HCT116 (cell line): ENCODE results near the gene HSPBAP1. TPM values are rescaled to one million over a fixed set of nuclear protein-coding genes. Genes with fewer than 3 reads are reported as not detected.

Experiments used
- ATAC-seq: fragments of 200-7000 bp; cut with Tn5 transposase; 2 replicates; pipeline ENCODE4 v1.9.1; 2020; ENCODE audit warnings: mild to moderate bottlenecking, moderate library complexity
- BruUV-seq: library from RNA; stranded (reverse); fragments of 400-500 nt; replicated peaks from 2 replicates; lab custom pipeline; 2021; lab: Mats Ljungman, UMichigan
- CTCF ChIA-PET: fragments of 300-600 bp; sonication (Branson Sonifier 250); formaldehyde crosslinking; loops from one replicate; lab custom pipeline; 2021; ENCODE audit warnings: antibody characterized with exemption; lab: Charles Lee
- POLR2A ChIA-PET: fragments of 300-600, 350-600 bp; sonication (Branson Sonifier 250); formaldehyde crosslinking; loops from one replicate; lab custom pipeline; 2021; ENCODE audit warnings: antibody characterized with exemption; lab: Charles Lee
- RAD21 ChIA-PET, 2 experiments: fragments of 300-600 bp; sonication (Branson Sonifier 250); formaldehyde crosslinking; loops; one replicate each; lab custom pipeline; 2023; ENCODE audit warnings: low total read pairs in 2 of 2; ENCODE audit not compliant: uncharacterized antibody in 2 of 2, unreplicated experiment in 2 of 2, low non-redundant PET in 1 of 2; lab: Charles Lee
- DNase-seq: peaks from one replicate; pipeline ENCODE4 v3.0.0-alpha.2; 2010; ENCODE audit warnings: low read depth, low spot score
- H2AFZ ChIP-seq: fragments of 200-600 bp; shearing (Covaris generic), sonication (generic); 2 replicates; pipeline ENCODE4 v1.6.1; 2017; ENCODE audit warnings: low read depth, mixed run types, mixed read lengths, antibody characterized with exemption, low read length; ENCODE audit not compliant: poor library complexity, severe bottlenecking
- H3K27ac ChIP-seq: 2 replicates; pipeline ENCODE4 v1.5.1; 2012; ENCODE audit warnings: low read depth, low read length
- H3K27me3 ChIP-seq: fragments of 200-600 bp; sonication (generic); 2 replicates; pipeline ENCODE4 v1.6.1; 2016; ENCODE audit warnings: mixed run types, low read length, mixed read lengths; ENCODE audit not compliant: insufficient read depth
- H3K36me3 ChIP-seq, 2 experiments: fragments of 200-500 bp in 1 of 2; fragments of 200-600 bp in 1 of 2; sonication (Bioruptor generic) in 1 of 2; sonication (generic) in 1 of 2; 2 replicates each; pipeline versions ENCODE4 v1.5.1 to v1.6.1; 2014 to 2016; ENCODE audit warnings: low read length in 2 of 2, inconsistent platforms in 1 of 2, mixed read lengths in 1 of 2, mixed run types in 1 of 2; ENCODE audit not compliant: insufficient read depth in 2 of 2, control insufficient read depth in 1 of 2
- H3K4me1 ChIP-seq, 2 experiments: fragments of 200-600 bp in 1 of 2; sonication (generic) in 1 of 2; 2 replicates each; pipeline versions ENCODE4 v1.5.1 to v1.6.1; 2012 to 2017; ENCODE audit warnings: low read length in 2 of 2, inconsistent platforms in 1 of 2, mild to moderate bottlenecking in 1 of 2, mixed read lengths in 1 of 2, mixed run types in 1 of 2, moderate library complexity in 1 of 2; ENCODE audit not compliant: insufficient read depth in 2 of 2, control insufficient read depth in 1 of 2
- H3K4me2 ChIP-seq: fragments of 200-600 bp; sonication (generic); 2 replicates; pipeline ENCODE4 v1.6.1; 2017; ENCODE audit warnings: mixed run types, low read length, mixed read lengths
- H3K4me3 ChIP-seq, 2 experiments: fragments of 200-600 bp in 1 of 2; sonication (generic) in 1 of 2; replicated peaks in 1 of 2; 2 replicates each; pipeline ENCODE4 v1.5.1; 2011 to 2016; ENCODE audit warnings: low read length in 2 of 2, control low read depth in 1 of 2, low read depth in 1 of 2, mild to moderate bottlenecking in 1 of 2, mixed read lengths in 1 of 2, mixed run types in 1 of 2
- H3K79me2 ChIP-seq: fragments of 200-600 bp; sonication (generic); 2 replicates; pipeline ENCODE4 v1.6.1; 2017; ENCODE audit warnings: mild to moderate bottlenecking, mixed run types, low read length, moderate library complexity, mixed read lengths; ENCODE audit not compliant: insufficient read depth
- H3K9ac ChIP-seq: fragments of 200-600 bp; sonication (generic); 2 replicates; pipeline ENCODE4 v1.6.1; 2016; ENCODE audit warnings: low read length, mixed read lengths
- H3K9me2 ChIP-seq: fragments of 200-600 bp; sonication (generic), shearing (Covaris generic); 2 replicates; pipeline ENCODE4 v1.6.1; 2017; ENCODE audit warnings: mixed run types, mild to moderate bottlenecking, moderate library complexity; ENCODE audit not compliant: insufficient read depth
- H3K9me3 ChIP-seq, 2 experiments: fragments of 200-500 bp in 1 of 2; fragments of 200-600 bp in 1 of 2; sonication (Bioruptor generic) in 1 of 2; sonication (generic) in 1 of 2; 2 replicates each; pipeline ENCODE4 v1.6.1; 2014 to 2017; ENCODE audit warnings: low read length in 2 of 2, mixed read lengths in 2 of 2, inconsistent platforms in 1 of 2, low read depth in 1 of 2, mild to moderate bottlenecking in 1 of 2, mixed run types in 1 of 2, moderate library complexity in 1 of 2; ENCODE audit not compliant: control insufficient read depth in 1 of 2, insufficient read depth in 1 of 2
- H4K20me1 ChIP-seq: fragments of 200-600 bp; sonication (generic), shearing (Covaris generic); 2 replicates; pipeline ENCODE4 v1.6.1; 2017; ENCODE audit warnings: mixed run types, mild to moderate bottlenecking, moderate library complexity; ENCODE audit not compliant: insufficient read depth
- ATF3 ChIP-seq: IDR thresholded peaks from 2 replicates; pipeline ENCODE4 v1.6.1; 2012
- CBX3 ChIP-seq: IDR thresholded peaks from 2 replicates; pipeline ENCODE4 v1.6.1; 2012; ENCODE audit warnings: low read depth
- EGR1 ChIP-seq: IDR thresholded peaks from 2 replicates; pipeline ENCODE4 v1.6.1; 2012; ENCODE audit warnings: low read depth
- ELF1 ChIP-seq: IDR thresholded peaks from 2 replicates; pipeline ENCODE4 v1.6.1; 2012; ENCODE audit warnings: low read depth, borderline replicate concordance
- FOSL1 ChIP-seq: IDR thresholded peaks from 2 replicates; pipeline ENCODE4 v1.6.1; 2012; ENCODE audit warnings: low read depth
- JUND ChIP-seq: IDR thresholded peaks from 2 replicates; pipeline ENCODE4 v1.6.1; 2012
- MAX ChIP-seq: IDR thresholded peaks from 2 replicates; pipeline ENCODE4 v1.6.1; 2012
- POLR2A ChIP-seq: IDR thresholded peaks from 2 replicates; pipeline ENCODE4 v1.7.0; 2011; ENCODE audit warnings: borderline replicate concordance; ENCODE audit not compliant: insufficient read depth, insufficient read length; ENCODE audit errors: extremely low read depth
- POLR2AphosphoS5 ChIP-seq: IDR thresholded peaks from 2 replicates; pipeline ENCODE4 v1.6.1; 2011; ENCODE audit warnings: mild to moderate bottlenecking, low read depth, low read length, moderate library complexity
- REST ChIP-seq: IDR thresholded peaks from 2 replicates; pipeline ENCODE4 v1.6.1; 2012; ENCODE audit warnings: low read depth
- SIN3A ChIP-seq: IDR thresholded peaks from 2 replicates; pipeline ENCODE4 v1.6.1; 2012; ENCODE audit warnings: low read depth
- SP1 ChIP-seq: IDR thresholded peaks from 2 replicates; pipeline ENCODE4 v1.6.1; 2012; ENCODE audit warnings: low read depth
- SRF ChIP-seq: IDR thresholded peaks from 2 replicates; pipeline ENCODE4 v1.6.1; 2012; ENCODE audit warnings: low read depth
- TCF7L2 ChIP-seq: IDR thresholded peaks from 2 replicates; pipeline ENCODE4 v1.7.0; 2011; ENCODE audit warnings: borderline replicate concordance, inconsistent platforms; ENCODE audit not compliant: insufficient read depth, insufficient read length; ENCODE audit errors: extremely low read depth
- YY1 ChIP-seq: IDR thresholded peaks from 2 replicates; pipeline ENCODE4 v1.6.1; 2011; ENCODE audit warnings: low read length, low read depth, moderate library complexity, mild to moderate bottlenecking; ENCODE audit not compliant: insufficient replicate concordance; ENCODE audit errors: extremely low read depth
- ZFX ChIP-seq: fragments of 450-650 bp; IDR thresholded peaks from 2 replicates; pipeline ENCODE4 v1.6.1; 2017
- ZNF274 ChIP-seq: fragments of 200-500 bp; sonication (Bioruptor generic); IDR thresholded peaks from 2 replicates; pipeline ENCODE4 v1.6.1; 2014; ENCODE audit warnings: mild to moderate bottlenecking, low read depth, low read length, inconsistent platforms
- intact Hi-C: fragments of 100-400 bp; cut with micrococcal nuclease; formaldehyde crosslinking; loops from 2 replicates; pipeline ENCODE4 v1.10.0; 2022
- total RNA-seq: library from RNA; stranded (reverse); gene quantifications from one replicate; pipeline ENCODE4 v1.2.1, GENCODE V29; 2021; ENCODE audit not compliant: unreplicated experiment
- TF ChIP-seq, protein P1 (sequence below): IDR thresholded peaks from 2 replicates; pipeline ENCODE4 v1.6.1; 2011; ENCODE audit warnings: mild to moderate bottlenecking, low read length, moderate library complexity; ENCODE audit not compliant: insufficient replicate concordance; ENCODE audit errors: extremely low read depth

Gene HSPBAP1
- total RNA-seq, 1 experiment from 2014 or later, result 6.6 TPM

GRCh38 chr3:122794483-122794778 lies 800 bp upstream of the HSPBAP1 start:
- no TSS peak for BruUV-seq
- Histone ChIP-seq H3K4me2 (peak overlapping the region; percentile 92), H3K79me2 (0 out of 2 replicates have a peak, but pooled peaks cover 3% of the 10 kb centered on the region), H3K9me3 (no peaks in the 10 kb centered on the region), H3K27me3 (no peaks in the 10 kb centered on the region), H3K9me2 (no peaks in the 10 kb centered on the region), H4K20me1 (no peaks in the 10 kb centered on the region), H2AFZ (peak overlapping the region; percentile 86), H3K27ac (peak overlapping the region; percentile 74), H3K4me3 (peak overlapping the region; percentile 61 to 69), H3K36me3 (no peaks in the 10 kb centered on the region), H3K9ac (peak overlapping the region; percentile 75), H3K4me1 (peaks cover 10 to 28% of the 10 kb centered on the region in 2 experiments)
- no peak for TF ChIP-seq TCF7L2
- no peak for TF ChIP-seq MAX
- TF ChIP-seq ELF1, result no peak
- TF ChIP-seq ZNF274, result no peak
- no peak for TF ChIP-seq ATF3
- no peak for TF ChIP-seq CBX3
- no peak for TF ChIP-seq FOSL1
- TF ChIP-seq ZFX, result no peak
- TF ChIP-seq JUND, result no peak
- no peak for TF ChIP-seq YY1
- TF ChIP-seq EGR1, result no peak
- TF ChIP-seq, protein P1, sequence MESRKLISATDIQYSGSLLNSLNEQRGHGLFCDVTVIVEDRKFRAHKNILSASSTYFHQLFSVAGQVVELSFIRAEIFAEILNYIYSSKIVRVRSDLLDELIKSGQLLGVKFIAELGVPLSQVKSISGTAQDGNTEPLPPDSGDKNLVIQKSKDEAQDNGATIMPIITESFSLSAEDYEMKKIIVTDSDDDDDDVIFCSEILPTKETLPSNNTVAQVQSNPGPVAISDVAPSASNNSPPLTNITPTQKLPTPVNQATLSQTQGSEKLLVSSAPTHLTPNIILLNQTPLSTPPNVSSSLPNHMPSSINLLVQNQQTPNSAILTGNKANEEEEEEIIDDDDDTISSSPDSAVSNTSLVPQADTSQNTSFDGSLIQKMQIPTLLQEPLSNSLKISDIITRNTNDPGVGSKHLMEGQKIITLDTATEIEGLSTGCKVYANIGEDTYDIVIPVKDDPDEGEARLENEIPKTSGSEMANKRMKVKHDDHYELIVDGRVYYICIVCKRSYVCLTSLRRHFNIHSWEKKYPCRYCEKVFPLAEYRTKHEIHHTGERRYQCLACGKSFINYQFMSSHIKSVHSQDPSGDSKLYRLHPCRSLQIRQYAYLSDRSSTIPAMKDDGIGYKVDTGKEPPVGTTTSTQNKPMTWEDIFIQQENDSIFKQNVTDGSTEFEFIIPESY, result no peak
- TF ChIP-seq SRF, result no peak
- TF ChIP-seq SP1, result no peak
- no peak for TF ChIP-seq POLR2A
- TF ChIP-seq REST, result no peak
- no peak for TF ChIP-seq SIN3A
- no peak for TF ChIP-seq POLR2AphosphoS5
- no peak for ATAC-seq
- RAD21 ChIA-PET, result no interaction called here
- intact Hi-C loops, result no loop called here
- POLR2A ChIA-PET, result interaction anchor here (1.2 to 1.5 kb wide), 2 partner anchors 10 to 24 kb away, joined by 3 to 5 read pairs; no protein-coding TSS in a partner anchor
- no peak for DNase-seq
- CTCF ChIA-PET, result interaction anchor here (1.2 to 1.3 kb wide), 2 partner anchors 39 to 402 kb away, joined by 3 to 5 read pairs; no protein-coding TSS in a partner anchor
